Endothelial cell (in vitro differentiated cells): ENCODE data around the gene SPCS1. TPM values are rescaled to one million over a fixed set of nuclear protein-coding genes. Genes with fewer than 3 reads are reported as not detected.

Experiments used
- DNase-seq: peaks from one replicate; pipeline ENCODE4 v3.0.0; 2021; ENCODE audit warnings: low spot score
- H3K27ac Mint-ChIP-seq: one replicate; pipeline ENCODE4 v1.8.0; 2021; ENCODE audit warnings: mixed read lengths, inconsistent platforms; ENCODE audit not compliant: unreplicated experiment
- H3K27me3 Mint-ChIP-seq: one replicate; pipeline ENCODE4 v1.8.0; 2021; ENCODE audit warnings: mild to moderate bottlenecking, moderate library complexity, mixed read lengths, inconsistent platforms; ENCODE audit not compliant: unreplicated experiment
- H3K36me3 Mint-ChIP-seq: one replicate; pipeline ENCODE4 v1.8.0; 2021; ENCODE audit warnings: mild to moderate bottlenecking, low read depth, mixed read lengths, inconsistent platforms; ENCODE audit not compliant: unreplicated experiment
- H3K4me1 Mint-ChIP-seq: one replicate; pipeline ENCODE4 v1.8.0; 2021; ENCODE audit warnings: mild to moderate bottlenecking, mixed read lengths, inconsistent platforms; ENCODE audit not compliant: unreplicated experiment
- H3K4me3 Mint-ChIP-seq: one replicate; pipeline ENCODE4 v1.8.0; 2021; ENCODE audit warnings: mild to moderate bottlenecking, mixed read lengths, inconsistent platforms; ENCODE audit not compliant: unreplicated experiment
- H3K9me3 Mint-ChIP-seq: one replicate; pipeline ENCODE4 v1.8.0; 2021; ENCODE audit warnings: mixed read lengths, inconsistent platforms; ENCODE audit not compliant: unreplicated experiment
- total RNA-seq: library from RNA; stranded (reverse); fragmentation: NEBNext Ultra II Directional; extraction: Animal tissue kit (Norgen Biotek cat#: 25700); gene quantifications from one replicate; pipeline ENCODE4 v1.2.1, GENCODE V29; 2021; ENCODE audit not compliant: unreplicated experiment
- TF ChIP-seq, protein P1 (sequence below): fragments of 200-600 bp; sonication (generic); IDR thresholded peaks from one replicate; pipeline ENCODE4 v1.5.0; 2021; ENCODE audit warnings: antibody characterized with exemption; ENCODE audit not compliant: unreplicated experiment

SPCS1 gene
- total RNA-seq, 1 donor from 2014 or later: 83.9 TPM

DNA sequence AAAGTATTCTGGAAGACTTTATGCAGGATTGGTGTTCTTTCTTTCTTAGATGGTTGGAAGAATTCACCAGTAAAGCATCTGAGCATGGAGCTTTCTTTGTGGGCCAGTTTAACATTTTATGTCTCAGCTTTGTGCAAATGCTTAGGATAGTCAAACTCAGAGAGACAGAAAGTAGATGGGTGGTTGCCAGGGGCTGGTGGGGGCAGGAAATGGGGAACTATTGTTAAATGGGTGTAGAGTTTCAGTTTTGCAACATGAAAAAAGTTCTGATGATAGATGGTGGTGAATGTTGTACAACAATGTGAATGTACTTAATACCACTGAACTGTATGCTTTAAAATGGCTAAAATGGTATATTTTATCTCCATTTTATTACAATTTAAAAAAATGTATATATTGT is 24.8 kb downstream of the SPCS1 start:
- no peaks in the 10 kb centered on the region for H3K27me3 Mint-ChIP-seq
- H3K4me1 Mint-ChIP-seq: no peaks in the 10 kb centered on the region
- no peak overlapping the region for H3K27ac Mint-ChIP-seq
- H3K4me3 Mint-ChIP-seq: peak overlapping the region; percentile 49
- peaks cover 66% of the 10 kb centered on the region for H3K36me3 Mint-ChIP-seq
- H3K9me3 Mint-ChIP-seq: no peaks in the 10 kb centered on the region
- TF ChIP-seq, protein P1, sequence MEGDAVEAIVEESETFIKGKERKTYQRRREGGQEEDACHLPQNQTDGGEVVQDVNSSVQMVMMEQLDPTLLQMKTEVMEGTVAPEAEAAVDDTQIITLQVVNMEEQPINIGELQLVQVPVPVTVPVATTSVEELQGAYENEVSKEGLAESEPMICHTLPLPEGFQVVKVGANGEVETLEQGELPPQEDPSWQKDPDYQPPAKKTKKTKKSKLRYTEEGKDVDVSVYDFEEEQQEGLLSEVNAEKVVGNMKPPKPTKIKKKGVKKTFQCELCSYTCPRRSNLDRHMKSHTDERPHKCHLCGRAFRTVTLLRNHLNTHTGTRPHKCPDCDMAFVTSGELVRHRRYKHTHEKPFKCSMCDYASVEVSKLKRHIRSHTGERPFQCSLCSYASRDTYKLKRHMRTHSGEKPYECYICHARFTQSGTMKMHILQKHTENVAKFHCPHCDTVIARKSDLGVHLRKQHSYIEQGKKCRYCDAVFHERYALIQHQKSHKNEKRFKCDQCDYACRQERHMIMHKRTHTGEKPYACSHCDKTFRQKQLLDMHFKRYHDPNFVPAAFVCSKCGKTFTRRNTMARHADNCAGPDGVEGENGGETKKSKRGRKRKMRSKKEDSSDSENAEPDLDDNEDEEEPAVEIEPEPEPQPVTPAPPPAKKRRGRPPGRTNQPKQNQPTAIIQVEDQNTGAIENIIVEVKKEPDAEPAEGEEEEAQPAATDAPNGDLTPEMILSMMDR: no peak
- DNase-seq: no peak

DNA sequence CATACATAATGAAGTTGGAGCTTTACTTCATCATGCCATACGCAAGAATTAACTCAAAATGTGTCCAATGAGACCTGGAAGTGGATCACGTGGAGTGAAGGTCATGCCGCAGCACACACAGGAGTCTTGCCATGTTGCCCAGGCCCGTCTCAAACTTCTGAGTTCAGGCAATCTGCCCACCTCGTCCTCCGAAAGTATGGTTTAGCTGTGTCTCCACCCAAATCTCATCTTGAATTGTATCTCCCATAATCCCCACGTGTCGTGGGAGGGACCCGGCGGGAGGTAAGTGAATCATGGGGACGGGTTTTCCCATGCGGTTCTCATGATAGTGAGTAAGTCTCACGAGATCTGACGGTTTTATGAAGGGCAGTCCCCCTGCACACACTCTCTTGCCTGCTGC is 25.7 kb downstream of the SPCS1 start:
- Mint-ChIP-seq H3K9me3 (no peaks in the 10 kb centered on the region), H3K27ac (no peak overlapping the region), H3K36me3 (peaks cover 65% of the 10 kb centered on the region), H3K4me3 (peak overlapping the region; percentile 9), H3K4me1 (no peaks in the 10 kb centered on the region), H3K27me3 (no peaks in the 10 kb centered on the region)
- no peak for DNase-seq
- TF ChIP-seq, protein P1: no peak

DNA sequence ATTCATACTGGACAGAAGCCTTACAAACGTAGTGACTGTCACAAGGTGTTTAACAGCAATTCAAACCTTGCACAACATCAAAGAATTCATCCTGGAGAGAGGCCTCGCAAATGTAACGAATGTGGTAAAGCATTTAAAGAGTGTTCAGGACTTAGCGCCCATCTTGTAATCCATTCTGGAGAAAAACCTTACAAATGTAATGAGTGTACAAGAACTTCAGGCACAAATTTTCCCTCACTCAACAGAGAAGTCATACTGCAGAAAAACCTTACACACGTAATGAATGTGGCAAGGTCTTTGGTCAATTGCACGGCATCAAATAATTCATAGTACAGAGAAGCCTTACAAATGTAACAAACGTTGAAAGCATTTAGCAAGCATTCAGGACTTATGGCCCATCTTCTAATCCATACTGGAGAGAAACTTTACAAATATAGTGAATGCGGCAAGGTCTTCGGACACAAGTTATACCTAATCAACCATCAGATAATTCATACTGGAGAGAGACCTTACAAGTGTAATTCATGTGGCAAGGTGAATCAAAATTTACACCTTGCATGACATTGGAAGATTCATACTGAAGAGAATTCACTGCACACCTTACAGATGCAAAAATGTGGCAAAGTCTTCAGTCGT is 27.5 kb downstream of the SPCS1 start:
- TF ChIP-seq, protein P1: no peak
- no peak overlapping the region for H3K27ac Mint-ChIP-seq

DNA sequence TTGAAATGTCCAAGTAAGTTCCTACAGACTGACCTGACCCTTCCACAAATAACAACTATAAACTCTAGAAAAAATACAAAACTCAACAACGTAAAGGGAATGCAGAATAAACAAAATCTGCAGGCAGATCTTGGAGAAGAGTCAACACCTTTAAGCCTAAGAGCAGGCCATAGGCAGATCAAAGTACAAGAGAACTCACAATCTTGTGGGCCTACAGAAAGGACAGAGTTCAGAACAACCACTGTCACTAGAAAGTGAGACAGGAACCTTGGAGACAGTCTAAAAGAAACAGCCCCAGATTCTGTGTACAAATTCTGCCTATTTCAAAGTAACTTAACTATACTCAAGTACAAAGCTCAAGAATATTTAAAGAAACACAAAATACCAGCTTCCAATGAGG is 33.8 kb downstream of the SPCS1 start:
- Mint-ChIP-seq H3K9me3 (no peaks in the 10 kb centered on the region), H3K27ac (no peak overlapping the region), H3K36me3 (peaks cover 42% of the 10 kb centered on the region), H3K4me3 (no peak overlapping the region), H3K27me3 (no peaks in the 10 kb centered on the region), H3K4me1 (no peaks in the 10 kb centered on the region)
- TF ChIP-seq, protein P1: no peak
- no peak for DNase-seq

More for the DNA sequence above, 27.5 kb downstream of the SPCS1 start:
- H3K9me3 Mint-ChIP-seq: no peaks in the 10 kb centered on the region
- peaks cover 61% of the 10 kb centered on the region for H3K36me3 Mint-ChIP-seq
- H3K4me1 Mint-ChIP-seq: no peaks in the 10 kb centered on the region
- H3K27me3 Mint-ChIP-seq: no peaks in the 10 kb centered on the region
- peak overlapping the region; percentile 60 for H3K4me3 Mint-ChIP-seq
- DNase-seq: no peak

DNA sequence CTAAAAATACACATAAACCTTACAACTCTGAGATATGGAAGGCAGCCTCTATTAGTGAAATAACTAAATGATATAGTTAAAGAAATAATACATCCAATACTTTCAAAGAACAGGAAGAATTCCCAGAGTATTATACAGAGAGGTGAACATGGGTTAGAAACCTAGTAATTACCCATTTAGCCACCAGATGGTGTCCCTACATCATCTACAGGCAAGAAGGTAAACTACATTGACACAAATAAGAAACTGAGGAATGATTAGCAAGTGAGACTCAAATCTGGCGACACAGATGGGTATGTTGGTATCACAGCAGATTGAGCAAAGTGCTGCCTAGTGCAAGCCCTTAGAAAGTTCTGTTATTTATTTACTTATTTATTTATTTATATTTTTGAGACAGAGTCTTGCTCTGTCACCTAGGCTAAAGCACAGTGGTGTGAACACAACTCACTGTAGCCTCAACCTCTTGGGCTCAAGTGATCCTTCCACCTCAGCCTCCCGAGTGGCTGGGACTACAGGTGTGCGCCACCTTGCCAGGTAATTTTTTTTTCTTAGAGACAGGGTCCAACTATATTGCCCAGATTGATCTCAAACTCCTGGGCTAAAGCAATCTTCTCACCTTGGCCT is 36.6 kb downstream of the SPCS1 start:
- H3K4me3 Mint-ChIP-seq: no peak overlapping the region
- H3K27ac Mint-ChIP-seq: no peak overlapping the region
- H3K36me3 Mint-ChIP-seq: peaks cover 45% of the 10 kb centered on the region
- TF ChIP-seq, protein P1: peak; percentile 42
- H3K9me3 Mint-ChIP-seq: no peaks in the 10 kb centered on the region
- H3K27me3 Mint-ChIP-seq: no peaks in the 10 kb centered on the region
- no peak for DNase-seq
- no peaks in the 10 kb centered on the region for H3K4me1 Mint-ChIP-seq
